GM18951 (cell line): Measurements from ENCODE around the gene ZSCAN5B.

ENCODE experiments used
- POLR2A ChIP-seq: IDR thresholded peaks from 4 replicates; pipeline ENCODE4 v1.6.1; 2011; ENCODE audit warnings: mild to moderate bottlenecking; ENCODE audit not compliant: insufficient read length, insufficient read depth; ENCODE audit errors: extremely low read depth
- in situ Hi-C: fragments of 300-500 bp; cut with MboI; formaldehyde crosslinking; loops from one replicate; pipeline ENCODE4 v1.12.0; 2022; ENCODE audit warnings: low sequenced_read_pairs, mixed read lengths, inconsistent platforms; ENCODE audit not compliant: unreplicated experiment

ZSCAN5B gene

DNA sequence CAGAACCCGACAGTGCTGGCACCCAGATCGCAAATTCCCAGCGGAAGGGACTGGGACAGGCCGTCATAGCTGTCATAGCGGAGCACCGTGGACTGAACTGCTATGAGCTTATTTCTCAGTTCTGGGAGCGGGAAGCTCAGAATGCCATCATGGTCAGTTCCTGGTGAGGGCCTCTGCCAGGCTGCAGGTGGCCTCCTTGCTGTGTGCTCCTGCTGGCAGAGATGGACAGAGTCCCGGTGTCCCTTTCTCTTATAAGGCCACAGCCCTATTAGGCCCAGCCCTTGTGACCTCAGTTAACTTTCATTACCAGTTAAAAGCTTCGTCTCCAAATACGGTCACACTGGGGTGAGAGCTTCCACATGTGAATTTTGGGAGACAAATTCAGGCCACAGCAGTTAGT, 51.9 kb downstream of the ZSCAN5B start:
- in situ Hi-C loops = no loop called here
- no peak for TF ChIP-seq POLR2A

DNA sequence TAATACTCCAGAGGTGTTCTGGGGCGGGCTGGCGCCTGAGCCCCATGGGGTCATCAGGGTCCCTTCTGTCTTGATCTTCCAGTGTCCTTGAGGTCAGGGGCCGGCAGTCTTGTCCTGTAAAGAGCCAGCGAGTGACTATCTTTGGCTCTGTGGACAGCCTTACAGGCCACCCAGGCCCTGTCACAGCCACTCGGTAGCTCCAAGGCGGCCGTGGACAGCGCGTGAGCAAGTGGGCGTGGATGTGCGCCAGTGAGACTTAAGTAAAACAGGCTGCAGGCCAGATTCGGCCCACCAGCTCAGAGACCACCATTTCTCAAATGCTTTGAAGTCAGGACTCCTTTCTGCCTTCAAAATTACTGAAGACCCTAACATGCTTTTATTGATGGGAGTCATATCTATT, 52.8 kb downstream of the ZSCAN5B start:
- TF ChIP-seq POLR2A = no peak

DNA sequence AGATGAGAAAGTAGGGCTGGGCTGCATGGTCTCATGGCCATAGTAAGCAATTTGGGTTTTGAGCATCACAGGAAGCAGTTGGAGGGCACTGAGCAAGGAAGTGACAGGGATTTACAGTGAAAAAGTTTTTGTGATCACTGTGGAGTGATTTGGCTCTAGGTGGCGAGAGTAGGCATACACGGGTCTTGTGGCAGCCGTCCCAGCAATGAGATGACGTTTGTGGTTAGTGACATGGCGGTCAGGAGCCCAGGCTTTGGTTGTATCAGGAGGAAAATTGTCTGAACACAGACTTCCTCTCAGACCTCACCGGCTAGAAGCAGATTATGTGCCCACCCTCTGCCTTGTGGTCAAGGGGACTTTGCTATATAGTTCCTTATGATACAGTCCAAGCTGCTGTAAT, 53.2 kb downstream of the ZSCAN5B start:
- in situ Hi-C loops = no loop called here
- TF ChIP-seq POLR2A = no peak

More for the DNA sequence above, 52.8 kb downstream of the ZSCAN5B start:
- in situ Hi-C loops = no loop called here

DNA sequence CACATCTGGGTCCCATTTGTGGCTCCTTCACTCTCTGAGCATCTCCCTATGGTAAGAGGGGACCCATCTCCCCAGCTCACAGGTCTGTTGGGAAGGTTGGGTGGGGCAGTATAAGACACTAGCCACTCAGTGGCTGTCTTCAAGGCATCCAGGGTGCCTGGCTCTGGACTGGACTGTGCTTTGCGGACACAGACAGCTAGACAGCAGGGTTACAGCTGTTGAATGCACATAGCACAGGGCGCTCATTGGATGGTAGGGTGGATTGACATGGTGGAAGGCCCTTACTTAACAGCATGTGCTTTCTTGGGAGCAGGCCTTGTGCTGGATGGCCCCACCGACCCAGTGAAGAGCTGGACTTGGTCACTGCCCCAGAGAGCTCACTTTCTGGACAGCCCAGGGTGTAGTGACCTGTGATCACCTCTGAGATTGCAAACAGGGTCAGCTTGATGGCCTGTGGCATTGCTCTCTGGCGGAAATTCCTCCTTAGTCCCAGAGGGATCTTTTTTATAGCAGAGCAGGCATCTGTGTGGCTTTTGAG, 54.6 kb downstream of the ZSCAN5B start:
- in situ Hi-C loops = no loop called here
- TF ChIP-seq POLR2A = no peak

DNA sequence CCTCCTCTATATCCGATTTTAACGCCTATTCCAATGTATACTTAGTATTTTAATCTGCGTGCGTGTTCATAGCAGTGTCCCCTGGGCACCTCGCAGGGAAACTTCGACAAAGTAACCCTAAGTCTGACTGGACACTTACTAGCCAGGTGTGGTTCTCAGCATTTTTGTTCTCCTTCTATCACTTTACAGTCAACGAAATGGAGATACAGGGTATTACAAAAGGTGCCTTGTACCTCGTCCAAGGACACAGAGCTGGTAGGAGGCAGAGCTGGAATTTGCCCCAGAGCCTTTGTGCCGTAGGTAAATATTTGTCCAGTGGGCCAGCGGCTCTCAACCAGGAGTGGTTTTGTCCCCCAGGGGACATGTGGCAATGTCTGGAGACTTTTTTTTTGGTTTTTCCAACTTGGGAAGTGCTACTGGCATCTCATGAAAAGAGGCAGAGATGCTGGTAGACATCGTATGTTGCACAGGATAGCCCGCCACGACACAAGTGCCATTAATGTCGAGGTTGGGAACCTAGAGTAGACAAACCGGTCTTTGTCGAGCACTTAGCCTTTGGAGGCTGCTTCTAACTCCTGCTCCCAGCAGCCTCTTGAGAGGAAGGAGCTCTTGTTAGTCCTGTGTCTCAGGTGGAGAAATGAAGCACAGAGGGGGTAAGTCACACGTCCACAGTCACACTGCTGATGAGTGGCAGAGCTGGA, 55.3 kb downstream of the ZSCAN5B start:
- TF ChIP-seq POLR2A = no peak
- in situ Hi-C loops = no loop called here

DNA sequence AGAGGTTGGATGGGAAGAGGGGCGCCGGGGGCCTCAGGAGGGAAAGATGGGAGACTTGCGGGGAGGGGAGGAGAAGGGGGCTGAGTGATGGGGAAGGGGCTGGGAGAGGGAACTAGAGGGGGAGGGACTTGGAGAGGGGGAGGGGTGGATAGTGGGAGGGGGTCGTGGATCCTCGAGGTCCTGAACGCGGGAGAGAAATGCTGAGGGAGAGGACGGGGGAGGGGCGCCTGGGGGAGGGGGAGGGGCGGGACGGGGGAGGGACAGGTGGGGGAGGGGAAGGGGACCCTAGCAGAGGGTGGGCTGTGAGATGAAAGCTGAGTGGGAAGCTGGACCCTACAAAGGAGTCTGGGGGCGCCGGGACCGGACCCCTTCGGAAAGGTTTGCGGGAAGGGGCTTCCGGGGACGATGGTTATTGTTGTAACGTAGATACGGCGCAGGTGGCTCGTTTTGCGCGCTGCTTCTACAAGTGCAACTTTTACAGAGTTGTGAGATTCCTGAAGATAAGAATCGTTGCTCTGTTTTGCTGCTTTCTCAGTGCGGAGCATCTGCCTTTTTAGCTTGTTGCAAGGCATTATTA, 56.1 kb downstream of the ZSCAN5B start:
- no peak for TF ChIP-seq POLR2A
- in situ Hi-C loops = no loop called here

DNA sequence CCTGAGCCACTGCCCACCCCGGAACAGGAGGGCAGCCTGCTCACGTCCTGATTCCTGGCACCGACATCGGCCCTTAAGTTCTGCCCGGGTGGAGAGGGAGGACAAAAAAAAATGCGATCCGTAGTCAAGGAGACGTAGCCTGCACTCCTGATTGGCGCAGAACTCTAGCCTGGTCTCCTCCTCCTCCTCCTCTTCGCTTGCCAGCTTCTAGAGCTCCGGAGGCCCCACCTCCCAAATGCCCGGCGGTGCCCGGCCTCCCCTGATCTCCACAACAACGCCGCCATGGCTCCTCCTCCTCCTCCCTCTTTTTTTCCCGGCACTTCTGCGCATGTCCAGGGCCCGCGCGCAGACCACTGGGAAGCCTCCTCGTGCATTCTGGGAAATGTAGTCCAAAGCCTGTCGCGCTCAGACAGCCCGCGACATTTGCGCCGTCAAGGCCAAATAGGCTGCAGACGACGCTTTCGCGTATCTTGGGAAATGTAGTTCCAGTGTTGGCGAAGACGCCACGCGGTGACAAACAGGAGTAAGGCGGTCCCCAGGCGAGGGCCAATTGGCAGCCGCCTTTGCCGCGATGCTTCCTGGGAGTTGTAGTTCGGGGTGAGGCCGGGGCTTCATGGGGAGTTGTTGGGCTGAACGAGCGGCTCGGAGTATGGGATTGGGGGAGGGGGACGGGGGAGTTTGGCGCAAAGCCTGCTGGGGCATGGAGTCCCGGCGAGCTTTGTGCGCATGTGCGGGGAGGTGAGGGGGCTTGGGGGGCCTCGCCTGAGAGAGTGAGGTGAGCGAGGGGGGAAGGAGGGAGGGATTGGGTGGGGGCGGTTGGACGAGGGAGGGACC, 56.8 kb downstream of the ZSCAN5B start, which contains the start of gene ZNF444:
Gene ZNF444, plus strand, starts transcription at position 705 of the 834 bp plus-strand sequence. CDS start 5,625 bp downstream, outside the sequence.
- in situ Hi-C loops = no loop called here
- peak; percentile 66 for TF ChIP-seq POLR2A

DNA sequence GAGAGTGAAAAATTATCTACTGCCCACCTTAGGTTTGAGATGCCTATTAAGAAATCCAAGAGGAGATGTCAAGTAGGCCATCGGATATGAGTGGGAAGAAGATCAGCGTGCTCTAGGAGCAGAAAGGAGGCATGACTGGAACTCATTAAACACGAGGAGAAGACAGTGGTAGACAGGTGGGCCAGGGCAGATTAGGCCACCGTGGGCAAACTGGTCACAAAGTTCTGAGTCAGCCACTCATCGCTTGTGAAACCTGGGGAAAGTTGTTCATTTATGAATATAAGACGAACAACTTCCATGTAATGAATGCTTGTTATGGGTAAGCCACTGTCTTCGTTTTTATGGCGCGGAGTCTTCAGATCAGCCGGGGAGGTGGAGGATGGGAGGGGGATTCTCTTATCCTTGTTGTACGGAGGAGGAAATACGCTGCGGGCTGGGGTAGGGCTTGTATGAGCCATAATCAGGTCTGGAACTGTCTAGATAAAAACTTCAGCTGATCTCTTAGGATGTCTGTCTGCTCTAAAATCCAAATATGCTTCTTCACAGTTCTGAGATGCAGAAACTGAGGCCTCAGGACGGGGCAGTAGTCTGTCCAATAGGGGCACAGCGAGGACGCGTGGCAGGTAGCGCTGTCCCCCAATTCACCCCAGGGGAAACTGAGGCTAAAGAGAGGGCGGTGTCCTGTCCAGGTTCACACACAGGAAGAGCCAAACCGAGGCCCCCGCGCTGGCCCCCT, 57.6 kb downstream of the ZSCAN5B start:
- in situ Hi-C loops = no loop called here

More for the DNA sequence above, 57.6 kb downstream of the ZSCAN5B start:
- TF ChIP-seq POLR2A = no peak
